KMS-11 (cell line): ENCODE measurements around the gene DDX24.

Experiments
- H2AFZ ChIP-seq: fragments of 200-600 bp; sonication (generic); 2 replicates; pipeline ENCODE4 v1.6.1; 2016; ENCODE audit warnings: antibody characterized with exemption, mixed run types, low read depth
- H3K27ac ChIP-seq: fragments of 200-600 bp; sonication (generic); 2 replicates; pipeline ENCODE4 v1.6.1; 2016; ENCODE audit warnings: mild to moderate bottlenecking, mixed run types
- H3K27me3 ChIP-seq: fragments of 200-600 bp; sonication (generic); 2 replicates; pipeline ENCODE4 v1.6.1; 2017; ENCODE audit warnings: mild to moderate bottlenecking, low read depth, mixed run types, moderate library complexity; ENCODE audit not compliant: insufficient read depth
- H3K36me3 ChIP-seq: fragments of 200-600 bp; sonication (generic); 2 replicates; pipeline ENCODE4 v1.6.1; 2017; ENCODE audit warnings: mild to moderate bottlenecking, mixed run types; ENCODE audit not compliant: insufficient read depth
- H3K4me1 ChIP-seq: fragments of 200-600 bp; sonication (generic); 2 replicates; pipeline ENCODE4 v1.6.1; 2016; ENCODE audit warnings: mild to moderate bottlenecking, low read depth, mixed run types; ENCODE audit not compliant: poor library complexity, severe bottlenecking
- H3K4me2 ChIP-seq: fragments of 200-600 bp; sonication (generic); 2 replicates; pipeline ENCODE4 v1.7.0; 2016; ENCODE audit warnings: mild to moderate bottlenecking, mixed run types
- H3K4me3 ChIP-seq: fragments of 200-600 bp; sonication (generic); IDR thresholded peaks from 2 replicates; pipeline ENCODE4 v1.6.1; 2017; ENCODE audit warnings: low read depth, low read length, mixed read lengths; ENCODE audit not compliant: insufficient read depth
- H3K79me2 ChIP-seq: fragments of 200-600 bp; sonication (generic); 2 replicates; pipeline ENCODE4 v1.6.1; 2016; ENCODE audit warnings: low read depth, mixed run types; ENCODE audit not compliant: insufficient read depth
- H3K9ac ChIP-seq: fragments of 200-600 bp; sonication (generic); 2 replicates; pipeline ENCODE4 v1.6.1; 2016; ENCODE audit warnings: mild to moderate bottlenecking, mixed run types
- H4K20me1 ChIP-seq: fragments of 200-600 bp; sonication (generic); 2 replicates; pipeline ENCODE4 v1.6.1; 2016; ENCODE audit warnings: mild to moderate bottlenecking, mixed run types; ENCODE audit not compliant: insufficient read depth
- CTCF ChIP-seq: fragments of 200-600 bp; sonication (generic); conservative IDR thresholded peaks from 2 replicates; pipeline ENCODE4 v1.6.1; 2017; ENCODE audit warnings: low read depth, mild to moderate bottlenecking, antibody characterized with exemption, low read length, moderate library complexity, mixed read lengths

Gene DDX24, protein sequence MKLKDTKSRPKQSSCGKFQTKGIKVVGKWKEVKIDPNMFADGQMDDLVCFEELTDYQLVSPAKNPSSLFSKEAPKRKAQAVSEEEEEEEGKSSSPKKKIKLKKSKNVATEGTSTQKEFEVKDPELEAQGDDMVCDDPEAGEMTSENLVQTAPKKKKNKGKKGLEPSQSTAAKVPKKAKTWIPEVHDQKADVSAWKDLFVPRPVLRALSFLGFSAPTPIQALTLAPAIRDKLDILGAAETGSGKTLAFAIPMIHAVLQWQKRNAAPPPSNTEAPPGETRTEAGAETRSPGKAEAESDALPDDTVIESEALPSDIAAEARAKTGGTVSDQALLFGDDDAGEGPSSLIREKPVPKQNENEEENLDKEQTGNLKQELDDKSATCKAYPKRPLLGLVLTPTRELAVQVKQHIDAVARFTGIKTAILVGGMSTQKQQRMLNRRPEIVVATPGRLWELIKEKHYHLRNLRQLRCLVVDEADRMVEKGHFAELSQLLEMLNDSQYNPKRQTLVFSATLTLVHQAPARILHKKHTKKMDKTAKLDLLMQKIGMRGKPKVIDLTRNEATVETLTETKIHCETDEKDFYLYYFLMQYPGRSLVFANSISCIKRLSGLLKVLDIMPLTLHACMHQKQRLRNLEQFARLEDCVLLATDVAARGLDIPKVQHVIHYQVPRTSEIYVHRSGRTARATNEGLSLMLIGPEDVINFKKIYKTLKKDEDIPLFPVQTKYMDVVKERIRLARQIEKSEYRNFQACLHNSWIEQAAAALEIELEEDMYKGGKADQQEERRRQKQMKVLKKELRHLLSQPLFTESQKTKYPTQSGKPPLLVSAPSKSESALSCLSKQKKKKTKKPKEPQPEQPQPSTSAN

GRCh38 chr14:94080621-94081385, at the start of gene DDX24, which contains the start of gene IFI27L1:
Gene DDX24, minus strand, starts transcription at chr14:94081202. Its CDS starts 1,460 bp downstream, at chr14:94079742.
Gene IFI27L1, plus strand, starts transcription at chr14:94081310. Its CDS starts 15,628 bp downstream, at chr14:94096938.
- Histone ChIP-seq H3K27me3 (no peaks in the 10 kb centered on the region), H3K4me1 (peaks cover 31% of the 10 kb centered on the region), H3K9ac (peak within 1 kb of the TSS; percentile 91), H3K4me3 (no peak within 1 kb of the TSS), H3K27ac (peak within 1 kb of the TSS; percentile 95), H2AFZ (peak within 1 kb of the TSS; percentile 87), H3K79me2 (peaks cover 62% of the 10 kb centered on the region), H3K36me3 (peaks cover 8% of the 10 kb centered on the region; the same call in 1 of the 2 replicates), H3K4me2 (peak within 1 kb of the TSS; percentile 98), H4K20me1 (no peaks in the 10 kb centered on the region; the same call in 1 of the 2 replicates)
- TF ChIP-seq CTCF, result no peak

- Histone ChIP-seq H3K79me2 (no peaks in the 10 kb centered on the region), H3K27ac (no peak overlapping the region), H3K4me2 (peak overlapping the region; percentile 81), H4K20me1 (no peaks in the 10 kb centered on the region), H3K36me3 (no peaks in the 10 kb centered on the region), H3K4me1 (peaks cover 4% of the 10 kb centered on the region), H3K9ac (no peak overlapping the region; the same call in 1 of the 2 replicates), H3K27me3 (no peaks in the 10 kb centered on the region), H3K4me3 (no peak overlapping the region), H2AFZ (peak overlapping the region; percentile 91)
- TF ChIP-seq CTCF, result 0 out of 2 replicates have a peak, but pooled peaks have one; percentile 35
These were observed 48.9 kb upstream of the DDX24 start for GRCh38 chr14:94129758-94130414.

- Histone ChIP-seq H3K27ac (no peak within 1 kb of the TSS), H4K20me1 (no peaks in the 10 kb centered on the region), H3K4me1 (peaks cover 4% of the 10 kb centered on the region), H3K79me2 (no peaks in the 10 kb centered on the region), H3K4me2 (peak within 1 kb of the TSS; percentile 81), H3K36me3 (no peaks in the 10 kb centered on the region), H3K4me3 (no peak within 1 kb of the TSS), H3K9ac (peak within 1 kb of the TSS; percentile 42; the same call in 1 of the 2 replicates), H2AFZ (peak within 1 kb of the TSS; percentile 91), H3K27me3 (no peaks in the 10 kb centered on the region)
- no peak; the same call in 1 of the 2 replicates for TF ChIP-seq CTCF
These were observed 48.2 kb upstream of the DDX24 start, which contains the start of gene IFI27L2 for GRCh38 chr14:94129111-94129757. Gene IFI27L2, minus strand, starts transcription at chr14:94129604. Its CDS starts 40 bp downstream, at chr14:94129564.
